Measurements from ENCODE around the gene NEU4. TPM values are rescaled to one million over a fixed set of nuclear protein-coding genes. Genes with fewer than 3 reads are reported as not detected.

NEU4 gene
- total RNA-seq, 1 donor from 2014 or later, result 0.88 TPM

GRCh38 chr2:241862093-241862492 is 53.1 kb downstream of the NEU4 start:
- Mint-ChIP-seq H3K36me3 (ENCODE audit: unreplicated experiment) (peaks cover 20% of the 10 kb centered on the region), H3K27me3 (ENCODE audit: unreplicated experiment) (peaks cover 11% of the 10 kb centered on the region), H3K4me1 (ENCODE audit: low read depth, unreplicated experiment) (peaks cover 22% of the 10 kb centered on the region), H3K9me3 (ENCODE audit: unreplicated experiment) (peaks cover 18% of the 10 kb centered on the region), H3K27ac (ENCODE audit: unreplicated experiment) (no peak overlapping the region), H3K4me3 (ENCODE audit: unreplicated experiment) (no peak overlapping the region)
- DNase-seq, result peak; percentile 16
- TF ChIP-seq CTCF (IDR thresholded peaks at IDR 0.05; ENCODE audit: partially characterized antibody, unreplicated experiment), result no peak

GRCh38 chr2:241862775-241863535 is 54.0 kb downstream of the NEU4 start:
- peaks cover 20% of the 10 kb centered on the region for H3K36me3 Mint-ChIP-seq (ENCODE audit: unreplicated experiment)
- H3K27ac Mint-ChIP-seq (ENCODE audit: unreplicated experiment), result no peak overlapping the region
- peaks cover 22% of the 10 kb centered on the region for H3K4me1 Mint-ChIP-seq (ENCODE audit: low read depth, unreplicated experiment)
- peaks cover 18% of the 10 kb centered on the region for H3K9me3 Mint-ChIP-seq (ENCODE audit: unreplicated experiment)
- DNase-seq, result peak; percentile 20
- no peak overlapping the region for H3K4me3 Mint-ChIP-seq (ENCODE audit: unreplicated experiment)
- peaks cover 11% of the 10 kb centered on the region for H3K27me3 Mint-ChIP-seq (ENCODE audit: unreplicated experiment)
- no peak for TF ChIP-seq CTCF (IDR thresholded peaks at IDR 0.05; ENCODE audit: partially characterized antibody, unreplicated experiment)

DNA sequence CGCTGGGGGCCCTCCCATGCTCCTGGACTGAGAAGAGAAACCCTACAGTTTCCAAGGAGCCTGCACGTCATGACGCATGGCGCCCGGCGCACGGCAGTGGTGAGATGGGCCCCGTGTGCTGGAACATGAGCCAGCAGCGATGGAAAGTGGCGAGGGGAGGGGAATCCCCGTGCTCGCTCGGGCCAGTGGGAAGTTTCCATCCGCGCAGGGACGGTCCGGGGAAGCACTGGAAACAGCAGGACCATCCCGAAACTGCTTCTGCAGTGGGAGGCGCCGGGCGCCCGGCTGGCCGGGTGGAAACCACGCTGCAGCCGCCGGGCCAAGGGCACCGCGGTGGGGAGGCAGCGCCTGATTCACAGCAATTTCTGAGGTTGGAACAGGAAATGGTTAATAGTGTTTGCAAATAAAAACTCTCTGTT is 54.6 kb downstream of the NEU4 start:
- Mint-ChIP-seq H3K9me3 (ENCODE audit: unreplicated experiment) (peaks cover 18% of the 10 kb centered on the region), H3K36me3 (ENCODE audit: unreplicated experiment) (peaks cover 20% of the 10 kb centered on the region), H3K4me3 (ENCODE audit: unreplicated experiment) (no peak overlapping the region), H3K27me3 (ENCODE audit: unreplicated experiment) (peaks cover 13% of the 10 kb centered on the region), H3K27ac (ENCODE audit: unreplicated experiment) (no peak overlapping the region), H3K4me1 (ENCODE audit: low read depth, unreplicated experiment) (peaks cover 26% of the 10 kb centered on the region)
- DNase-seq, result no peak
- TF ChIP-seq CTCF (IDR thresholded peaks at IDR 0.05; ENCODE audit: partially characterized antibody, unreplicated experiment), result no peak

DNA sequence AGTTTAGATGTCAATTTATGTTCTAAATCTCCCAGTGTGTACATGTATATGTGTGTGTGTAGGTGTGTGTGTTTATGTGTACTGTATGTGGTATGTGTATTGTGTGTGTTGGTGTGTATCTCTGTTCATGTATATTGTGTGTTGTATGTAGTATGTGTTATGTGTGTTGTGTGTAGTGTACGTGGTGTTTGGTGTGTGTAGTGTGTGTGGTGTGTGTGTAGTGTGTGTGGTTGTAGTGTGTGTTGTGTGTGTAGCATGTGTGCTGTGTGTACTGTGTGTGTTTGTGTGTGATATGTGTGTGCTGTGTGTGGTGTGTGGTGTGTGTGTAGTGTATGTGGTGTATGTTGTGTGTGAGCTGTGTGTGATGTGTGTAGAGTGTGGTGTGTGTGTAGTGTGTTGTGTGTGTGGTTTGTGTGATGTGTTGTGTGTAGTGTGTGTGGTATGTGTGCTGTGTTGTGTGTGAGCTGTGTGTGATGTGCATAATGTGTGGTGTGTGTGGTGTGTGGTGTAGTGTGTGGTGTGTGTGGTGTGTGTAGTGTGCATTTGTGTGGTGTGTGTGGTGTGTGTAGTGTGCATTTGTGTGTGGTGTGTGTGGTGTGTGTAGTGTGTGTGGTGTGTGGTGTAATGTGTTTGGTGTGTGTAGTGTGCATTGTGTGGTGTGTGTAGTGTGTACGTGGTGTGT is 55.3 kb downstream of the NEU4 start:
- H3K4me1 Mint-ChIP-seq (ENCODE audit: low read depth, unreplicated experiment), result peaks cover 26% of the 10 kb centered on the region
- no peak for DNase-seq
- peaks cover 20% of the 10 kb centered on the region for H3K36me3 Mint-ChIP-seq (ENCODE audit: unreplicated experiment)
- no peak for TF ChIP-seq CTCF (IDR thresholded peaks at IDR 0.05; ENCODE audit: partially characterized antibody, unreplicated experiment)
- peaks cover 13% of the 10 kb centered on the region for H3K27me3 Mint-ChIP-seq (ENCODE audit: unreplicated experiment)
- H3K4me3 Mint-ChIP-seq (ENCODE audit: unreplicated experiment), result peak overlapping the region; percentile 66
- H3K9me3 Mint-ChIP-seq (ENCODE audit: unreplicated experiment), result peaks cover 18% of the 10 kb centered on the region
- H3K27ac Mint-ChIP-seq (ENCODE audit: unreplicated experiment), result peak overlapping the region; percentile 10

DNA sequence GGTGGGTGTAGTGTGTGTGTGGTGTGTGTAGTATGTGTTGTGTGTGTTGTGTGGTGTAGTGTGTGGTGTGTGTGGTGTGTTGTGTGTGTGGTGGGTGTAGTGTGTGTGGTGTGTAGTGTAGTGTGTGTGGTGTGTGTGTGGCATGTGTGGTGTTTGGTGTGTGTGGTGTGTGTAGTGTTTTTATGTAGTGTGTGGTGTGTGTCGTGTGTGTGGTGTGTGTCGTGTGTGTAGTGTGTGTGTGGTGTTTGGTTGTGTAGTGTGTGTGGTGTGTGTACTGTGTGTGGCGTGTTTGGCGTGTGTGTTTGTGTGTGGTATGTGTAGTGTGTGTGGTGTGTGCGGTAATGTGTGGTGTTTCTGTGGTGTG is 55.8 kb downstream of the NEU4 start:
- peaks cover 13% of the 10 kb centered on the region for H3K27me3 Mint-ChIP-seq (ENCODE audit: unreplicated experiment)
- no peak overlapping the region for H3K27ac Mint-ChIP-seq (ENCODE audit: unreplicated experiment)
- H3K9me3 Mint-ChIP-seq (ENCODE audit: unreplicated experiment), result peaks cover 18% of the 10 kb centered on the region
- H3K36me3 Mint-ChIP-seq (ENCODE audit: unreplicated experiment), result peaks cover 20% of the 10 kb centered on the region
- peak overlapping the region; percentile 66 for H3K4me3 Mint-ChIP-seq (ENCODE audit: unreplicated experiment)
- no peak for TF ChIP-seq CTCF (IDR thresholded peaks at IDR 0.05; ENCODE audit: partially characterized antibody, unreplicated experiment)
- no peak for DNase-seq
- H3K4me1 Mint-ChIP-seq (ENCODE audit: low read depth, unreplicated experiment), result peaks cover 26% of the 10 kb centered on the region

Measured in glutamatergic neuron (in vitro differentiated cells).